HL-60/S4 treated with retinoic acid at 250 ng/mL for 4 days and 3 days (cell line): Measurements from ENCODE around the gene CD101.

ENCODE experiments used
- in situ Hi-C: fragments of 300-500 bp; cut with MboI; formaldehyde crosslinking; loops from 2 replicates; pipeline ENCODE4 v1.7.0; 2022; ENCODE audit warnings: low sequenced_read_pairs

CD101 gene

GRCh38 chr1:117015724-117016123 is 14.2 kb downstream of the CD101 start:
- in situ Hi-C loops, result no loop called here

GRCh38 chr1:117017062-117017461 is 15.5 kb downstream of the CD101 start:
- in situ Hi-C loops, result no loop called here

- in situ Hi-C loops, result no loop called here
Observed at GRCh38 chr1:117017648-117018047, 16.1 kb downstream of the CD101 start.

- in situ Hi-C loops, result no loop called here
Observed at GRCh38 chr1:117020526-117021156, 19.1 kb downstream of the CD101 start.

- in situ Hi-C loops, result no loop called here
Observed at GRCh38 chr1:117022114-117022513, 20.6 kb downstream of the CD101 start.

GRCh38 chr1:117025568-117025967 is 24.0 kb downstream of the CD101 start:
- in situ Hi-C loops, result no loop called here

- in situ Hi-C loops, result no loop called here
Observed at GRCh38 chr1:117026361-117026760, 24.8 kb downstream of the CD101 start.

- in situ Hi-C loops, result no loop called here
Observed at GRCh38 chr1:117029685-117030084, 28.1 kb downstream of the CD101 start.

GRCh38 chr1:117030271-117030877 is 28.8 kb downstream of the CD101 start:
- in situ Hi-C loops, result no loop called here

GRCh38 chr1:117032266-117032665 is 30.7 kb downstream of the CD101 start:
- in situ Hi-C loops, result no loop called here

GRCh38 chr1:117032681-117033539 is 31.4 kb downstream of the CD101 start:
- in situ Hi-C loops, result no loop called here

- in situ Hi-C loops, result no loop called here
Observed at GRCh38 chr1:117033772-117034171, 32.2 kb downstream of the CD101 start.

GRCh38 chr1:117034791-117035290 is 33.3 kb downstream of the CD101 start:
- in situ Hi-C loops, result no loop called here

- in situ Hi-C loops, result no loop called here
Observed at GRCh38 chr1:117036018-117036461, 34.5 kb downstream of the CD101 start.

GRCh38 chr1:117037802-117038201 is 36.2 kb downstream of the CD101 start:
- in situ Hi-C loops, result no loop called here

GRCh38 chr1:117038236-117038635 is 36.7 kb downstream of the CD101 start:
- in situ Hi-C loops, result no loop called here

GRCh38 chr1:117044217-117044616 is 42.7 kb downstream of the CD101 start:
- in situ Hi-C loops, result no loop called here

- in situ Hi-C loops, result no loop called here
Observed at GRCh38 chr1:117045644-117046043, 44.1 kb downstream of the CD101 start.

GRCh38 chr1:117046781-117047180 is 45.2 kb downstream of the CD101 start:
- in situ Hi-C loops, result no loop called here

- in situ Hi-C loops, result no loop called here
Observed at GRCh38 chr1:117047271-117047670, 45.7 kb downstream of the CD101 start.

GRCh38 chr1:117049857-117050256 is 48.3 kb downstream of the CD101 start:
- in situ Hi-C loops, result loop anchor here (10.0 to 25.0 kb wide), 2 partner anchors 315 to 463 kb away; no protein-coding TSS in a partner anchor
